Keratinocyte (primary cell): ENCODE data around the gene TSPAN17.

Experiments used
- CTCF ChIP-seq, 3 experiments: IDR thresholded peaks in 1 of 3; conservative IDR thresholded peaks in 1 of 3; optimal IDR thresholded peaks in 1 of 3; 2 replicates in 2 of 3; 3 replicates in 1 of 3; pipeline versions ENCODE3 to v1.5.1; 2011; ENCODE audit warnings: low read length in 3 of 3, mild to moderate bottlenecking in 3 of 3, moderate library complexity in 2 of 3, control low read depth in 1 of 3, inconsistent platforms in 1 of 3; ENCODE audit not compliant: insufficient read depth in 2 of 3; ENCODE audit errors: extremely low read depth in 1 of 3
- EZH2 ChIP-seq: IDR thresholded peaks from one replicate; pipeline ENCODE4 v1.6.1; 2012; ENCODE audit warnings: inconsistent platforms, mild to moderate bottlenecking, low read length, moderate library complexity

GRCh38 chr5:176651472-176651980 is 4.2 kb downstream of the TSPAN17 start:
- TF ChIP-seq EZH2 (no peak), CTCF (optimal IDR thresholded peaks at IDR 0.05 in 1 of 3, IDR thresholded peaks at IDR 0.05 in 1 of 3, conservative IDR thresholded peaks at IDR 0.05 in 1 of 3; ENCODE audit: extremely low read depth in 1 of 3, insufficient read depth in 2 of 3, low read length in 3 of 3) (no peak)
